Measurements from ENCODE around the gene CTBP1. TPM values are rescaled to one million over a fixed set of nuclear protein-coding genes. Genes with fewer than 3 reads are reported as not detected.
A peak's percentile ranks its signal among the peaks of the same experiment; 100 is the strongest.

Gene CTBP1
- total and polyA plus RNA-seq, 2 of the 8 experiments (the other 6 are each of a cell fraction or from before 2014, with no cell fraction given), result 128 to 185 TPM

DNA sequence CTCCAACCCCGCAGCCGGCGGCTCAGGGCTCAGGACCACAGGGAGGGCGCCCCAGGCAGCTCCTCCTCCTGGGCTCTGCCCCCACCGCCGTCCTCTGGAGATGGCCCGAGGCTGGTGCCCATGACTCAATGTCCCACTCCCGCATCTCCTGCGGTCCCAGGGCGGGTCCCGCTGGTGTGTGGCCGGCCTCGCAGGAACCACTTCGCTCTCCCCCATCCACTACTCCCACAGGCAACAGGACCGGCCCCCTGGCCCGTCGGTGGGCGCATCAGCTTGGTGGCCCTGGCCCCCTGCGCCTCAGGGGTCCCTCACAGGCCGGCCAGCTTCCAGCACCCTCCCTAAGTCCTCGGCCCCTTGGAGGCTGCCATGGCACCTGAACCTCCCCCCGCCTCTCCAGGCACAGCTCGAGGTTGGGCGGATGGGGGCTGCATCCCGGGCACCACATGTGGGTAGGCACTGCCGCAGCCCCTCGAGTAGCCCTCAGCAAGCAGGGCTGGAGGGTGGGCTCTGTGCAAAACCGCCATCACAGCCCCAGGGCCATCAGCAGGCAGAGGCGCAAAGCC, 53.7 kb downstream of the CTBP1 start:
- no peak overlapping the region for H2BK120ac ChIP-seq (replicated peaks; ENCODE audit: low read depth, low read length)
- CTCF ChIA-PET (ENCODE audit: partially characterized antibody), result interaction anchor here (1.7 kb wide), 1 partner anchor 73 kb away, joined by 4 read pairs; no protein-coding TSS in a partner anchor
- no peak overlapping the region for H3K4ac ChIP-seq (replicated peaks; ENCODE audit: insufficient read length, low read depth, low read length)
- H2AFZ ChIP-seq (ENCODE audit: low read length), result no peak overlapping the region
- no peak overlapping the region for H4K5ac ChIP-seq (ENCODE audit: insufficient read length, low read depth, low read length)
- no peak overlapping the region for H4K91ac ChIP-seq (replicated peaks; ENCODE audit: insufficient read length, low read length)
- no peaks in the 10 kb centered on the region for H3K36me3 ChIP-seq (ENCODE audit: control insufficient read depth in 2 of 4, insufficient read depth in 4 of 4, low read length in 3 of 4)
- H2BK15ac ChIP-seq (ENCODE audit: low read length), result no peak overlapping the region
- 86% methylated on average over 21 of the region's 29 CpGs; no CpG with 5 or more reads in 1 of the 2 experiments for WGBS, 2 experiments (ENCODE audit: extremely low coverage in 1 of 2, insufficient coverage in 1 of 2, insufficient read length in 1 of 2, insufficient replicate concordance in 2 of 2, low coverage in 1 of 2, low lambda C conversion rate in 2 of 2, missing lambda C conversion rate in 1 of 2)
- no peak overlapping the region for H3K56ac ChIP-seq (replicated peaks; ENCODE audit: insufficient read length, low read depth, low read length)
- H4K8ac ChIP-seq (ENCODE audit: extremely low read depth, insufficient read depth, low read length), result no peak overlapping the region
- H2BK20ac ChIP-seq (ENCODE audit: low read length), result no peak overlapping the region
- no peak overlapping the region for H3K4me3 ChIP-seq (ENCODE audit: extremely low read depth in 1 of 4, insufficient read depth in 2 of 4, low read depth in 3 of 4, low read length in 4 of 4)
- FAIRE-seq, result no peak
- H4K20me1 ChIP-seq (replicated peaks in 1 of 2; ENCODE audit: control insufficient read depth in 1 of 2, insufficient read depth in 2 of 2, low read length in 2 of 2), result no peaks in the 10 kb centered on the region
- POLR2A ChIA-PET (ENCODE audit: partially characterized antibody), result interaction anchor here (1.6 kb wide), 1 partner anchor 8 kb away, joined by 4 read pairs; no protein-coding TSS in a partner anchor
- no peak overlapping the region for H3K14ac ChIP-seq (ENCODE audit: insufficient read length)
- H2AK5ac ChIP-seq (ENCODE audit: low read depth, low read length), result no peak overlapping the region
- H2BK5ac ChIP-seq (ENCODE audit: low read depth, low read length), result no peak overlapping the region
- H3K23ac ChIP-seq (ENCODE audit: insufficient read length), result no peak overlapping the region
- H3K23me2 ChIP-seq (ENCODE audit: low read depth, low read length), result no peaks in the 10 kb centered on the region
- no peaks in the 10 kb centered on the region for H3K4me1 ChIP-seq (replicated peaks in 1 of 4; ENCODE audit: control insufficient read depth in 3 of 4, insufficient read depth in 4 of 4, low read length in 3 of 4)
- H3K9ac ChIP-seq (replicated peaks in 1 of 4; ENCODE audit: extremely low read depth in 1 of 4, low read depth in 3 of 4, low read length in 3 of 4), result no peak overlapping the region
- H3K27ac ChIP-seq (ENCODE audit: low read depth, low read length), result no peak overlapping the region
- H3K79me2 ChIP-seq (ENCODE audit: control insufficient read depth in 1 of 2, insufficient read depth in 2 of 2, low read length in 2 of 2), result no peaks in the 10 kb centered on the region
- peak in 1 of 2 experiments; percentile 41 for DNase-seq (ENCODE audit: low read depth in 1 of 2, low spot score in 2 of 2)
- no peaks in the 10 kb centered on the region; a peak in 2 of 7 replicates for H3K27me3 ChIP-seq (replicated peaks in 1 of 4; ENCODE audit: control insufficient read depth in 3 of 4, extremely low read depth in 1 of 4, insufficient read depth in 3 of 4, low read length in 3 of 4)
- no peak overlapping the region for H2BK12ac ChIP-seq (ENCODE audit: low read depth, low read length)
- H3K9me3 ChIP-seq (ENCODE audit: insufficient read depth in 2 of 2, low read depth in 1 of 2, low read length in 1 of 2), result no peaks in the 10 kb centered on the region
- no peaks in the 10 kb centered on the region for H3K79me1 ChIP-seq (ENCODE audit: low read depth, low read length)
- TF ChIP-seq CEBPB (IDR thresholded peaks at IDR 0.05; ENCODE audit: low read depth, low read length), result no peak
- TF ChIP-seq, protein P1, sequence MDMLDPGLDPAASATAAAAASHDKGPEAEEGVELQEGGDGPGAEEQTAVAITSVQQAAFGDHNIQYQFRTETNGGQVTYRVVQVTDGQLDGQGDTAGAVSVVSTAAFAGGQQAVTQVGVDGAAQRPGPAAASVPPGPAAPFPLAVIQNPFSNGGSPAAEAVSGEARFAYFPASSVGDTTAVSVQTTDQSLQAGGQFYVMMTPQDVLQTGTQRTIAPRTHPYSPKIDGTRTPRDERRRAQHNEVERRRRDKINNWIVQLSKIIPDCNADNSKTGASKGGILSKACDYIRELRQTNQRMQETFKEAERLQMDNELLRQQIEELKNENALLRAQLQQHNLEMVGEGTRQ (IDR thresholded peaks at IDR 0.05; ENCODE audit: low read length), result no peak
- TF ChIP-seq RFX5 (IDR thresholded peaks at IDR 0.05; ENCODE audit: borderline replicate concordance, low read depth, low read length), result no peak
- no peak for TF ChIP-seq GTF2F1 (IDR thresholded peaks at IDR 0.05; ENCODE audit: borderline replicate concordance, low read depth, low read length)
- TF ChIP-seq TEAD4 (IDR thresholded peaks at IDR 0.05; ENCODE audit: low read depth, low read length), result no peak
- TF ChIP-seq RXRA (IDR thresholded peaks at IDR 0.05; ENCODE audit: insufficient read depth, low read depth, low read length), result no peak
- no peak for TF ChIP-seq POLR2A (IDR thresholded peaks at IDR 0.05; ENCODE audit: control extremely low read depth in 1 of 2, low read depth in 2 of 2, low read length in 2 of 2)
- no peak for TF ChIP-seq SIRT6 (IDR thresholded peaks at IDR 0.05; ENCODE audit: low read length)
- TF ChIP-seq KDM4A (IDR thresholded peaks at IDR 0.05; ENCODE audit: low read depth, low read length, severe bottlenecking), result no peak
- no peak for TF ChIP-seq TAF7 (optimal IDR thresholded peaks at IDR 0.05; ENCODE audit: borderline replicate concordance, low read depth, low read length)
- TF ChIP-seq JUN (IDR thresholded peaks at IDR 0.05; ENCODE audit: low read depth, low read length), result no peak
- TF ChIP-seq MAFK (IDR thresholded peaks at IDR 0.05; ENCODE audit: low read depth, low read length), result no peak
- TF ChIP-seq POU5F1 (IDR thresholded peaks at IDR 0.05; ENCODE audit: low read depth, low read length), result no peak
- no peak for TF ChIP-seq HDAC6 (IDR thresholded peaks at IDR 0.05; ENCODE audit: low read depth, low read length)
- H3K18ac ChIP-seq (ENCODE audit: extremely low read depth, low read length), result no peak overlapping the region
- H3K4me2 ChIP-seq (ENCODE audit: insufficient read depth in 1 of 2, low read depth in 2 of 2, low read length in 2 of 2), result no peak overlapping the region
